Body of pancreas (tissue), 4 donors: Measurements from ENCODE around the gene NIPSNAP2.
A peak's percentile ranks its signal among the peaks of the same experiment; 100 is the strongest.

Experiments used
- CTCF ChIP-seq, 7 experiments: fragments of 450-650 bp in 4 of 7; fragments of 200-600 bp in 3 of 7; sonication (generic) in 3 of 7; IDR thresholded peaks; one replicate each; pipeline ENCODE4 v1.5.1; 2016 to 2019; ENCODE audit warnings: antibody characterized with exemption in 7 of 7
- POLR2A ChIP-seq, 3 donors: fragments of 450-650 bp; IDR thresholded peaks; one replicate each; pipeline ENCODE4 v1.6.1; 2016; ENCODE audit warnings: antibody characterized with exemption in 3 of 3, mild to moderate bottlenecking in 2 of 3

GRCh38 chr7:55951637-55952351 is 12.6 kb upstream of the NIPSNAP2 start, which contains the start of gene MRPS17:
- TF ChIP-seq POLR2A (IDR thresholded peaks at IDR 0.05) (peak; percentile 47 to 92 (median 90)), CTCF (IDR thresholded peaks at IDR 0.05) (peak in 2 of 7 experiments; percentile 19 to 35)
